HG03039 (cell line): ENCODE results near the gene SART1.

Source experiments
- ATAC-seq: cut with Tn5 transposase; IDR thresholded peaks from one replicate; pipeline ENCODE4 v1.9.1; 2021; ENCODE audit warnings: mild to moderate bottlenecking, moderate library complexity; ENCODE audit not compliant: unreplicated experiment

Gene SART1

GRCh38 chr11:65965986-65966762, 4.6 kb downstream of the SART1 start:
- no peak for ATAC-seq

GRCh38 chr11:65967329-65967934, 5.9 kb downstream of the SART1 start:
- no peak for ATAC-seq

DNA sequence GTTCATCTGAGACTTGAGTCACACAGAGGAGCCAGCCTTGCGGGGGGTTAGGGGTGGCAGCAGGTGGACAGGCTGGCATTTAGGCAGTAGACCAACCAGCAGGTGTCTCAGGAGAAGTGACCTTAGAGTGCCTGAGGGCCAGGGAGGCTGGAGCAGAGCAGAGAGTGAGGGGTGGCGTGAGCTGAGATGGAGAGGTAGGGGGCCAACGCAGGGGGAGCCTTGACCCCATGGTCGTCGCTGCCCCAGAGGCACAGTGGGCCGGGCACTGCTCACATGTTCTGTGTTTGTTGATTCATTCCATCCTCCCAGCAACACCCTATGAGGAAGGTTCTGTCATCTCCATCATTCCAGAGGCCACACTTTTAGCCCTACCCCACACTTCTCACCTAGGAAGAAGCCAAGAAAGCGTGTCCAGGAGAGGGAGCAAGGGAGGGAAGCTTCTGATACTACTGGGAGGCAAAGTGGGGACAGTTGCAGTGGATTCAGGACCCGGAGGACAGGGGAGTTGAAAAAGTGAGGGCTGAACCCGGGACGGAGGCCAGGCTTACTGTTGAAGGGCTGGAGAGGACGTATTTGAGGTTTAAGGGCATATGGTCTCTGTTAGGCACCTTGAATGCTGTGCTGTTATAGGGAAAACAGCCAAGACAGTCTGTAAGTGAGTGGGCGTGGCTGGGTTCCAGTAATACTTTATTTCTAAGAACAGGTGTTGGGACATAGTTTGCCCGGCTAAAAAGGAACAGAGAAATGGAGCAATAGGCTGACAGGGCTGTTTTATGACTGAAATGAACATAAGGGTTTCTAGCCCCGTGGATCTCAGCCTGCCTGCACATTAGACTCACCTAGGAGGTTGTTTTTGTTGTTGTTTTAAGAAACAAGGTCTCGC, 7.3 kb downstream of the SART1 start:
- no peak for ATAC-seq

DNA sequence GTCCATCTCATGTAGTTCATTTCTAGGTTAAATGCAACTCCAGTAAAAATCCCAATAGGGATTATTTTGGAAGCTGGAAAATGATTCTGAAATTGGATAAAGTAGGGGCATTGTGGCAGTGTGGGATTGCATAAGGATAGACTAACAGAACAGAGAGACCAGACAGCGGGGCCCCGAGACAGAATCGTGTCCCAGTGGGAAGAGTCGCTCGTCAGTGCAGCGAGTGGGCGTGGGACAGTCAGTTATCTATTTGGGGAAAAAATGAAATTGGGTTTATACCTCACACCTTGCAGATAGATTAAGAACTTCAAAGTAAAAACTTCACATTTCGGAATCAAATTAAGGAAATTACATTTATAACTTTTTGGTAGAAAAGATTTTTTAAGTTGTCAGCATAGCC, 10.6 kb downstream of the SART1 start:
- ATAC-seq: no peak

DNA sequence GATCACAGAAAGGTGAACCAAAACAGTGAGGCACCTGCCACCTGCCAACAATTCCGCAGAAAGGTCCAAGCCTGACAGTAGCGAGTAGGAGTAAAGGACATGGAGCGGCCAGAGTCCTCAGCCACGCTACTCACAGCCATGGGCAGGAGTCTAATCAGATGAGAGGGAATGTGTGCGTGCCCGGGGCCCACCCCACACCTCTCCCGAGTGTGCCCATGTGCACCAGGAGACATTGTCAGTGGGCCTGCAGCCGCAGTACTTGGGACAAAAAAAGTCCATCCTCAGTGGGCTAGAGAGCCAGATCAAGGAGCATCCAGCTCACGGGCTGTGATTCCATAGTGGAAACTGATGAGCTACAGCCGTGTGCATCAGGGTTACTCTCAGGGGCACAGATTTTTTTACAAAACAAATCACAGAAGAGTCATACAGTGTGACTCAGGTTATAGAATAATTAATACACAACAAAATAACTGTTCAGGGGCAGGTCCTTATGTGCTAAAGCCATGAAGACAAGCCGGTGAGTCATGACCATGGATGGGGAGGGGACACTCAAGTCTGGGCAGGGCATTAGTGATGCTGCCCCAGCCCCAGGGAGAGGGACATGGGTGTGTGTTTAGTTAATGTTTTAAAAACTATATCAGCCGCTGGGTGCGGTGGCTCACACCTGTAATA, 12.0 kb downstream of the SART1 start:
- ATAC-seq: no peak

GRCh38 chr11:65975771-65976170, 14.2 kb downstream of the SART1 start:
- no peak for ATAC-seq

- no peak for ATAC-seq
Observed at GRCh38 chr11:65976216-65977176, 15.0 kb downstream of the SART1 start.

- no peak for ATAC-seq
Observed at GRCh38 chr11:65977621-65978390, 16.3 kb downstream of the SART1 start.

- ATAC-seq: no peak
Observed at GRCh38 chr11:65978391-65979238, 17.1 kb downstream of the SART1 start.

DNA sequence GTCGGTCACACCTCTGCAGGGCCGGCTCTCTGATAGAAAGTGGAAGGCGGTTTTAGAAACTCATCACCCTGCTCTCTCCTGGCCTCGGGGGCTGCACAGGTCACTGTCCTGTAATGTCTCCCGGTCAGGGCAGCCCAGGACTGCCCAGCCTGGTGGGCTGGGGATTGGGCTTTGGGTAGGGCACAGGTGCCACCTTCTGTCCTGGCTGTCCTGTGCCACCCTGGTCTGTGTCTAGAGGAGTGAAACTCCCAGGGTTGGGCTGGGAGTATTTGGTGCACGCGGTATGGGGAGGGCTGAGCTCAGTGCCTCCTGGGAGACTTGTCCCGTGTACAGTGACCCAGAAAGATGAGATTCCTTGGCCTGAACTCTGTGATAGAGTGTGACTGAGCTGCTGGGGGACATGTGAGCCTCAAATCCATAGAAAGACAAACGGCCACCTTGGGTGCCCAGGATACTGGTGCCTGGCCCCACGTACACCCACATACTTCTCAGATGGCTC, 17.8 kb downstream of the SART1 start:
- ATAC-seq: no peak

- no peak for ATAC-seq
Observed at GRCh38 chr11:65981101-65981740, 19.7 kb downstream of the SART1 start.

GRCh38 chr11:65981972-65982823, 20.7 kb downstream of the SART1 start:
- no peak for ATAC-seq

- no peak for ATAC-seq
Observed at GRCh38 chr11:65982824-65983588, 21.5 kb downstream of the SART1 start.

DNA sequence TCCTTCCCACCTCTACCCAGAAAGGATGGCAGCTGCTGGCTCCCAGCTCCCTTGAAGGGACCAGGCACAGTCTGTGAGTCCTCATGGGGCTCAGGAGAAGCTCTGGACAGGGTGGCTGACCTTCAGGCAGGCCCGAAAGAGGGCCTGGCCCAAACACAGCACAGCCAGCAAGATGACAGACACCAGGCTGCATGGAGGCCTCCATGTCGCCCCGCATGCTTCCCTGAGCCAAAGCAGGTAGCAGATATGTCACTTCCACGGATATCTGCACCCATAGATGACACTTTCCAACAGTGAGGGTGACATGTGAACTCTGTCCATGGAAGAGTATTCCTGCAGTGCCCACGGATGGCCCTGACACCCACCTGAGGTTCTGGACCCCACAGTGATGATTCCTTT, 22.1 kb downstream of the SART1 start:
- no peak for ATAC-seq

- no peak for ATAC-seq
Observed at GRCh38 chr11:65987336-65987735, 25.8 kb downstream of the SART1 start.
